Activated naive CD8-positive, alpha-beta T cell treated with anti-CD3 and anti-CD28 coated beads, Interleukin-2, amount 50 U/mL, for 16 hours (primary cell): Measurements from ENCODE around the gene UCK2.

ENCODE experiments used
- DNase-seq: peaks from one replicate; pipeline ENCODE4 v3.0.0-alpha.2; 2020; ENCODE audit warnings: low read depth, low spot score

The UCK2 gene

GRCh38 chr1:165834229-165834628, 6.8 kb downstream of the UCK2 start:
- no peak for DNase-seq

DNA sequence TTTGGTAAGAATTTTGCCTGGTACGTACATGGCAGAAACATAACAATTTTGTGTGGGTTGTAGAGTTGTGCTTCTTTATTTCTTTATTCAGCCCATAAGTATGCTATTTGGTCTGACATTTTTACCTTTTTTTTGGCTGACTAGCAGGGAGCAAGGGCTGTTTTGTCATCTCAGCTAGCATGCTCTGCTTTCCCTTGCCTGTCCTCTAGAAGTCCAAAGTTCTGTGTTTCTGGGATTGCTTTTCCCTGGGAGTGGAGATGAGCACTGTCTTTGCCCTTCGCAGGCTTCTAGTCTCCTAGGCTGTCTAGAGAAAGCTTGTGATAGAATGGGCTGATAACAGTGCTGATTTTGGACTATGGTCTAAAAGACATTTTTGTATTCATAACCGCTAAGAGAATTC, 7.5 kb downstream of the UCK2 start:
- no peak for DNase-seq

- DNase-seq, result no peak
Observed at GRCh38 chr1:165836664-165837482, 9.5 kb downstream of the UCK2 start.

GRCh38 chr1:165837838-165838364, 10.5 kb downstream of the UCK2 start:
- DNase-seq, result no peak

DNA sequence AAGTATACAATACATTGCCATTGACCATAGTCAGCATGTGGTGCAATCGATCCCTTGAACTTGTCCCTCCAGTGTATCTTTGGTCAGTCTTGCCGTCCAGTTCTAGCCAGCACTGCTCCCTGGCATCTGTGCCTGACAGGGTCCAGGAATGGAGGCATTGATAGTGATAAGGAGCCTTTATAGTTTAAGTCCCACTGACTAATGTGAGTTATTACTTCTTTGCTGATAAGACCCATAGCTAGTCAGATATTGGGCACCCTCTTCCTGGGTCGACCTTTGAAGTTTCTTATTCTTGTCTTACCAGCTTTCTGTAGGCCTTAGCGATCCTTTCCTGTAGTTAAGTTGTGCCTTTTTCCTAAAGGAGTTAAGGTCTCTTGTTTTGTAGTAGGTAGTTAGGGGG, 13.0 kb downstream of the UCK2 start:
- DNase-seq, result no peak

DNA sequence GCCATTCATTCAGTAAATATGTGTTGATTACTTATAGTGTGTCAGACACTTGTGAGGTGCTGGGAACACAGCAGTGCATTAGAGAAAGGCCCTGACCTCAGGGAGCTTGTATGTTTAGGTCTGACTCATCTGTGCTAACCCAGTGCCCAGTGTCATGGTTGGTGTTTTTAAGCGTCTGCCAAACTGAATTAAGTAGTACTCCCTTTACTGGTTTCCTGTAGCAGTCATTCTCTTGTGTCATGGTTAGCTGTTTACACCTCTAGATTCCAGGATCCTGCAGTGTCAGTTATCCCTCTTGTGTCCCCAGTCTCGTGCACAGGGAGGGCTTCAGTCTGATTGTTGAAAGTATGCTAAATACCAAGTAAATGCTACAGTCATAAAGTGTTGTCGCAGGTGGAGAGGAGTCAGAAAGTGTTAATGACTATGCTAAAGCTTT, 14.2 kb downstream of the UCK2 start:
- DNase-seq, result no peak

DNA sequence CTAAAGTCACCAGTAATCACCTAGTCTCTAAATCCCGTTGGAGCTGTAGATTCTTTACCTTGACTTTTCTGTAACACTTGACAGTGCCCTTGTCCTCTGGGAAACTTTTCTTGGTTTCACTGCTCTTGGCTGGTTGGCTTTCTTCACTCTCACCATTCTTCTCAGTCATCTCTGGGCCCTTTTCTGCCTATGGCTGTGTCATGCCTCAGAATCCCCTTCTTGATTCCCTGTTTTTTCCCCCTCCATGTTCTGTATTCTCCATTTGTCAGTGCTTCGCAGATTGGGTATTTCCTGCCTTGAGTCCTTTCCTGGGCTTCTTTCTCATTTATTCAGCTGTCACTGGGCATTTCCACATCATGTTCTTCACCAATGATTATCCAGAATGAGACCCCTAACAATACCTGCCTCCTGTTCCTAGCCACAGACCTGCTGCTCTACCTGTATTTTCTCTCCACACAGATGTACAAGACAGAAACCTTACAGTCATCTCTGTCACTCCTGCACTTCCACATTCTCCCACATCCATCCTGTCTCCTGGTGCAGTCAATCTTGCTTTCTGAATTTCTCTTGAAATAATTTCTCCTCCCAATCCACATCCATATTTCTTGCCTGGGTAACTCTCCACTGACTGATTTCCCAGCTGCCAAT, 14.7 kb downstream of the UCK2 start:
- no peak for DNase-seq

DNA sequence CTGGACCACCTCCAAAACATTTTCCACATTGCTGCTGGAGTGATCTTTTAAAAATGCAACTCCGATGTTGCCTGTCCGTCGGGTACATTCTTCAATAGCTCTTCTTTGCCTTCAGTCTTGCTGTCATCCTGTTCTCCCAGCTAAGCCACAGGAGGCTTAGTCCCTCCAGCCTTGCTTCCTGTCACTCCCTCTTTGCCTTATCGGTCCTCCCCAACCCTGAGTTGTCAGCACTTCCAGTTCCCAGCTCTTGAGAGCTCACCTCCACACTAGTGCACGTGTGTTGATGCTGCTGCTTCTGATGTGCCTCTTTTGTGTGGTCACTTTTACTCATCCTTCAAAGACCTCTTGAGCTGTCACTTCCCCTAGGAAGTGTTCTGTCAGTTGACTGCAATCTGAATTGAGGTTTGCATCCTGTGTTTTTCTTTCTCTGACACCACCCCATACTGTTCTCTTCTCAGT, 15.3 kb downstream of the UCK2 start:
- DNase-seq, result no peak

DNA sequence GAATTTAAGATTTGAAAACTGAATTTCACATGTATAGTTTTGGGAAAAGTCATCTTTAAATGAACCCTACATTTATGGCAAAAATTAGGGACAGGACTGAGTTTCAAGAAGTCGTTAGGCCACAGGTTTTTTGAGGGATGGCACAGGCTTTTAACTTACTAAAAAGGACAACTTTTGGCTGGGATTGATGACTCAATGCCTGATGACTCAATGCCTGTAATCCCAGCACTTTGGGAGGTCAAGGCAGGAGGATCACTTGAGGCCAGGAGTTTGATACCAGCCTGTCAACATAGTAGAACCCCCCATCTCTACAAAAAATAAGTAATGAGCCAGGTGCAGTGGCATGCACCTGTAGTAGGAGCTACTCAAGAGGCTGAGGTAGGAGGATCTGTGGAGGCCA, 15.9 kb downstream of the UCK2 start:
- DNase-seq, result no peak

- DNase-seq, result no peak
Observed at GRCh38 chr1:165844114-165844798, 16.8 kb downstream of the UCK2 start.

DNA sequence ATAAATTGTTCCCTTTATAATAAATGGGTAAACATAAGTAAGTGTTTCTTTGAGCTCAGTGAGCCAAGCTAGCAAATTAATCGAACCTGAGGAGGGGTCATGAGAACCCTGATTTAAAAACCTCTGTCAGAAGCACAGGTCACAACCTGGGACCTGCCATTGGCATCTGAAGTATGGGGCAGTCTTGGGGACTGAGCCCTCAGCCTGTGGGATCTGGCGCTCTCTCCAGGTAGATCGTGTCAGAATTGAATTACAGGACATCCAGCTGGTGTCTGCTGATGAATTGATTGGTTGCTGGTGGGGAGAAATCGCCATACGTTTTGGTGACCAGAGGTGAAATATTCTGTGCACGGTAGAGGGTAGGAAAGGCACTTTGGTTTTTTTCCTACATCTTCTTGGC, 17.5 kb downstream of the UCK2 start:
- no peak for DNase-seq

DNA sequence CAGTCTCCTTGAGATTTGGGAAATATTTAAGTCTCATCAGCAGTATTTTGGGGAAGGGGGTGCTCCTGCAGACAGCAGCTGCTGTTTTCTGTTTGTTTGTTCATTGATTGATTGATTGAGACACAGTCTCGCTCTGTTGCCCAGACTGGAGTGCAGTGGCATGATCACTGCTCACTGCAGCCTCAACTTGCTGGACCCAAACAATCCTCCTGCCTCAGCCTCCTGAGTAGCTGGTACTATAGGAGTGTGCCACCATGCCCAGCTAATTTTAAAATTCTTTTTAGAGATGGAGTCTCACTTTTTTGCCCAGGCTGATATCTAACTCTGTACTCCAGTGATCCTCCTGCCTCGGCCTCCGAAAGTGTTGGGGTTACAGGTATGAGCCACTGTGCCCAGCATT, 18.2 kb downstream of the UCK2 start:
- DNase-seq, result no peak

- no peak for DNase-seq
Observed at GRCh38 chr1:165845992-165846748, 18.8 kb downstream of the UCK2 start.

DNA sequence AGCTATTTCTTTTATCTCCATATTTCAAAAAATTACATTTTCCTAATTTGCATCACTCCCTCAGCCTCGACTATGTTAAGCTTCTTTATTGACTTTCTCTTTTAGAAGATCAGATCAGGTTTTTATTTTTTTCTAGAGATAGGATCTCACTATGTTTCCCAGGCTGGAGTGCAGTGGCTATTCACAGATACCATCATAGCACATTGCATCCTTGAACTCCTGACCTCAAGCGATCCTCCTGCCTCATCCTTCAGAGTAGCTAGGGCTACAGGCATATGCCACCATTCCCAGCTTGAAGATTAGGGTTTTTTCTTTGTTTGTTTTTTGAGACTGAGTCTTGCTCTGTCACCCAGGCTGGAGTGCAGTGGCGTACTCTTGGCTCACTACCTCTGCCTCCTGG, 20.1 kb downstream of the UCK2 start:
- DNase-seq, result no peak

- DNase-seq, result no peak
Observed at GRCh38 chr1:165849353-165850133, 22.1 kb downstream of the UCK2 start.

GRCh38 chr1:165851034-165851658, 23.7 kb downstream of the UCK2 start:
- DNase-seq, result no peak

GRCh38 chr1:165852871-165853270, 25.5 kb downstream of the UCK2 start:
- DNase-seq, result no peak

GRCh38 chr1:165853528-165854075, 26.2 kb downstream of the UCK2 start:
- no peak for DNase-seq

- no peak for DNase-seq
Observed at GRCh38 chr1:165854101-165854845, 26.9 kb downstream of the UCK2 start.
